ENCODE results near the gene MYL9.

The MYL9 gene

GRCh38 chr20:36526521-36527011 is 14.8 kb upstream of the MYL9 start:
- no peak for DNase-seq

GRCh38 chr20:36527331-36528125 is 13.8 kb upstream of the MYL9 start:
- DNase-seq: no peak

GRCh38 chr20:36528176-36528874 is 13.0 kb upstream of the MYL9 start:
- no peak for DNase-seq

DNA sequence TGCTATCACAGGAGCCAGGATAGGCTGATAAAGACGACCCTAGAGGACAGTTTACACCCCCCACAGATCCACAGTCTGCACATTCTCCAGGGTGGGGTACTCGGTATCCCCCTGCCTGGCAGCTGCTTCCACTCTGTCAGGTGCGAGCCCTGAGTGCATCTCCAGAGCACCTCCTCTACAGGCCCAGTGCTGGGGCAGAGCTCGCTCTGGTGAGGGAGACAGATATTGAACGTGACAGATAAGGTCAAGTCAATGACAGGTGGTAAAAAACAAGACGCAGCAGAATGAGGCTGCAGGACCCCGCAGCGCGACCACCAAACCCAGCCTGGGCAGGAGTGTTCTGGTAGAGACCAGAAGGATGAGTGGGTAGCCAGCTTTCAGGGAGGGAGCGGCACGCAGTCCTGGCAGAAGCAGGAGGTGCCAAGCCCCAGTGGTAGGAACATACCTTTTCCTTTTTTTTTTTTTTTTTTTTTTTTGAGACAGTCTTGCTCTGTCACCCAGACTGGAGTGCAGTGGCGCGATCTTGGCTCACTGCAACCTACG is 12.4 kb upstream of the MYL9 start:
- DNase-seq: no peak

- no peak for DNase-seq
Measured at GRCh38 chr20:36532388-36532787, 8.9 kb upstream of the MYL9 start.

- no peak for DNase-seq
Measured at GRCh38 chr20:36532822-36533221, 8.5 kb upstream of the MYL9 start.

DNA sequence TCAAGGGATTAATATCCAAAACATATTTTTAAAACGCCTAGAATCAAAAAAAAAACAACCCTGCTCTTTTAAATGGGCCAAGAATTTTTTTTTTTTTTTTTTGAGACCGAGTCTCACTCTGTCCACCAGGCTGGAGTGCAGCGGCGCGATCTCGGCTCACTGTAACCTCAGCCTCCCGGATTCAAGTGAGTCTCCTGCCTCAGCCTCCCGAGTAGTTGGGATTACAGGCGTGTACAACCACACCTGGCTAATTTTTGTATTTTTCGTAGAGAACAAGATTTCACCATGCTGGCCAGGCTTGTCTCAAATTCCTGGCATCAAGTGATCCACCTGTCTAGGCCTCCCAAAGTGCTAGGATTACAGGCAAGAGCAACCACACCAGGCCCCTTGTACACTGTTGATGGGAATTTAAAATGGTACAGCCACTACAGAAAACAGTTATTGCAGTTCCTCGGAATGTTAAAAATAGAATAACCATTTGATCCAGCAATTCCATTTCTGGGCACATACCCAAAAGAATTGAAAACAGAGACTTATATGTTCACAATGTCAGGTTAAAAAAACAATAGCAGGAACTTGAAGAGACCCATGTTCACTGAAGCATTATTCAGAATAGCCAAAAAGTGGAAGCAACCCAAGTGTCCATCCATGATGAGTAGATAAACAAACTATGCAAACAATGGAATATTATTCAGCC is 3.1 kb upstream of the MYL9 start:
- no peak for DNase-seq

GRCh38 chr20:36540551-36541211 is 638 bp upstream of the MYL9 start:
- no peak for DNase-seq

DNA sequence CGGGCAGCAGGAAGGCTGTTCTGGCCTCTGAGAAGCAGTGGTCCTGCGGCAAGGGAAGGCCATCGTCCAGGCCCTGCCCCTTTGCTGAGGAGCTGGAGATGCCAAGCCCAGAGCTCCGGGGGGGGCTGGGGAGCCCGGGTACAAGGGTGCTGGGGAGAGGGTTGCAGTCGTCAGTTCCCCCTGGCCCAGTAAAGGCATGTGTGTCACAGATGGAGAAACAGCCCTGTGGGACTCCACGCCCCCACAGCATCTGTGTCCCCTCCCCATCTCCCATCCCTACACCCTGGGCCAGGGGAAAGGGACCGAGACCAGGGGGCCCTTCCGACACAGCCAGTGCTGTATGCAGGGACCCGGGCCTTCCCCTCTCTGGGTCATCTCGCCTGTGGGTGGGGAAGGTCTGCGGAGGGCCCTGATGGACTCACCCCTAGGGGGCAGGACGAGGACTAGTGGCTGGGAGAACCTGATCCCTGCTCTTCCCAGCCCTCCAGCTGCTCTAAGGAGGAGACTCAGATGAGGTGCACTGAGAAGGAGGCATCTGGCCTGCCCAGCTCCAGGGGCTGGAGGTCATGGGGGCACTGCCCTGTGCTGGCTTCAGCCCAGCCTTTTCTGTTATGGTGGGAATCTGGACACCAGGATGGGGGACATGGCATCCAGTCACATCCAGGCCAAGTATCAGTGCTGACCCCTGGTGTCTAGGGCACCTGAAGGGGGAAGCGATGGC is 609 bp downstream of the MYL9 start:
- no peak for DNase-seq

- DNase-seq: no peak
Measured at GRCh38 chr20:36542516-36543183, 1.3 kb downstream of the MYL9 start.

- DNase-seq: no peak
Measured at GRCh38 chr20:36543184-36544133, 2.1 kb downstream of the MYL9 start.

- DNase-seq: no peak
Measured at GRCh38 chr20:36544134-36545018, 3.1 kb downstream of the MYL9 start.

- DNase-seq: no peak
Measured at GRCh38 chr20:36546111-36546736, 4.9 kb downstream of the MYL9 start.

- DNase-seq: no peak
Measured at GRCh38 chr20:36547186-36548005, 6.1 kb downstream of the MYL9 start.

DNA sequence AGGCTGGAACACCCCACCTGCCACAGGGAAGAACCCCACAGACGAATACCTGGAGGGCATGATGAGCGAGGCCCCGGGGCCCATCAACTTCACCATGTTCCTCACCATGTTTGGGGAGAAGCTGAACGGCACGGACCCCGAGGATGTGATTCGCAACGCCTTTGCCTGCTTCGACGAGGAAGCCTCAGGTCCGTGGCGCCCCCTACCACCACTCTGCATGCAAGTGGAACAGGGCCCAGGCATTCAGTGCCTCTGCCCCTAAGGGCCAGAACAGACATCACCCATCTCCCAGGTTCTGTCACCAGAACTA is 6.6 kb downstream of the MYL9 start:
- DNase-seq: no peak

GRCh38 chr20:36548704-36549627 is 7.6 kb downstream of the MYL9 start:
- no peak for DNase-seq

DNA sequence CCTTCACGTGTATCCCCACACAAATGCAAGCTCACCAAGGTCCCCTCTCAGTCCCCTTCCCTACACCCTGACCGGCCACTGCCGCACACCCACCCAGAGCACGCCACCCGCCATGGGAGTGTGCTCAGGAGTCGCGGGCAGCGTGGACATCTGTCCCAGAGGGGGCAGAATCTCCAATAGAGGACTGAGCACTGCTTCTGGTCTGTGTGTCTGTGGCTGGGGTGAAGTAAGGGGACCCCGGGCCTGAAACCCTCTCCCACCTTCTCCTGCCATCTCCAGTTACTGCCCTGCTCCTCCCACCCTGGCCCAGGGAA is 8.3 kb downstream of the MYL9 start:
- no peak for DNase-seq
